Esophagus squamous epithelium (tissue), 5 donors: ENCODE measurements around the gene CFTR. TPM values are rescaled to one million over a fixed set of nuclear protein-coding genes. Genes with fewer than 3 reads are reported as not detected.
"Not testable (repeated sequence)": the region's sequence is repeated elsewhere in the genome, so short reads cannot be mapped to it uniquely, and the experiment has no call there.

ENCODE experiments used
- DNase-seq: peaks from one replicate; lab custom pipeline; 2025; lab: John Stamatoyannopoulos, UW
- H3K27ac ChIP-seq, 4 donors: fragments of 200-600 bp; sonication (generic); one replicate each; pipeline ENCODE4 v1.5.1; 2016 to 2019; ENCODE audit warnings: mild to moderate bottlenecking in 1 of 4
- H3K27me3 ChIP-seq, 4 donors: fragments of 200-600 bp; sonication (generic); 1 replicate in 3 of 4; 2 replicates in 1 of 4; pipeline versions ENCODE4 v1.5.1 to v1.6.0; 2017 to 2021; ENCODE audit warnings: antibody characterized with exemption in 1 of 4
- H3K36me3 ChIP-seq, 3 donors: fragments of 200-600 bp; sonication (generic); one replicate each; pipeline ENCODE4 v1.5.1; 2016 to 2019
- H3K4me1 ChIP-seq, 3 donors: fragments of 200-600 bp; sonication (generic); one replicate each; pipeline ENCODE4 v1.5.1; 2017 to 2019
- H3K4me3 ChIP-seq, 4 donors: fragments of 200-600 bp; sonication (generic); 1 replicate in 3 of 4; 2 replicates in 1 of 4; pipeline ENCODE4 v1.5.1; 2016 to 2019; ENCODE audit warnings: mild to moderate bottlenecking in 2 of 4, moderate library complexity in 1 of 4
- H3K9me3 ChIP-seq, 3 donors: fragments of 200-600 bp; sonication (generic); one replicate each; pipeline ENCODE4 v1.5.1; 2016 to 2019
- POLR2A ChIP-seq, 4 donors: fragments of 450-650 bp; IDR thresholded peaks; one replicate each; pipeline ENCODE4 v1.6.1; 2017; ENCODE audit warnings: antibody characterized with exemption in 4 of 4, mild to moderate bottlenecking in 4 of 4, moderate library complexity in 3 of 4
- WGBS, 2 donors: methylation state at CpG; one replicate each; pipeline ENCODE4 v1.1.5; 2018; 5-methylcytosine and 5-hydroxymethylcytosine counted together
- intact Hi-C: fragments of 100-400 bp; cut with DNase I; formaldehyde crosslinking; loops from one replicate; pipeline ENCODE4 v1.15.0; 2022
- total RNA-seq, 4 donors: library from RNA; depleted of rRNA; stranded (reverse); fragments of >200 nt; gene quantifications; one replicate each; pipeline ENCODE4 v1.1.0, GENCODE V29; 2016
- TF ChIP-seq, protein P1 (sequence below), 6 experiments: fragments of 450-650 bp in 4 of 6; fragments of 200-600 bp in 2 of 6; sonication (generic) in 2 of 6; IDR thresholded peaks; one replicate each; pipeline ENCODE4 v1.5.1; 2016 to 2019; ENCODE audit warnings: antibody characterized with exemption in 6 of 6, mild to moderate bottlenecking in 4 of 6, moderate library complexity in 4 of 6
- donor health status: DM: yes; HTN: yes; CAD: no.

Gene CFTR
- total RNA-seq, 4 donors from 2014 or later: 0.38 to 2.1 (median 0.99) TPM; not detected in 1

DNA sequence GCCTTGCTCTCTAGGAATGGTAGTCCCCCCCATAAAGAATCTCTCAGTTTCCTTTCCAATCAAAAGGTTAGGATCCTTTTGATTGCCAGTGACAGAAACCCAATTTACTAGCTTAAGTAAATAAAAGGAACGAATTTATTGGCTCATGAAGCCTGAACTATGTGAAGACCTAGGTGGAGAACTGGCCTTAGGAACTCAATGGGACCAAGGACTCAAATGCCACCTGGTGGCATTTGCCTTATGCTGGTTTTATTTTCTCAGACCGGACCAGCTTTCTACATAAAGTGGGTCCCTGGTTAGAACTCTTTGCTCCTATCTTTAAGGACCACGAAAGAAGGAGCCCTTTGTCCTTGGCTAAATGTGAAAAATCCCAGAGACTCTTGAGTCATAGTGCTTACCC lies 25.4 kb downstream of the CFTR start:
- H3K4me3 ChIP-seq: no peak overlapping the region
- DNase-seq: no peak
- no peaks in the 10 kb centered on the region for H3K4me1 ChIP-seq
- no peaks in the 10 kb centered on the region for H3K36me3 ChIP-seq
- H3K27ac ChIP-seq: no peak overlapping the region
- intact Hi-C loops: no loop called here
- TF ChIP-seq POLR2A (IDR thresholded peaks at IDR 0.05): no peak
- TF ChIP-seq, protein P1, sequence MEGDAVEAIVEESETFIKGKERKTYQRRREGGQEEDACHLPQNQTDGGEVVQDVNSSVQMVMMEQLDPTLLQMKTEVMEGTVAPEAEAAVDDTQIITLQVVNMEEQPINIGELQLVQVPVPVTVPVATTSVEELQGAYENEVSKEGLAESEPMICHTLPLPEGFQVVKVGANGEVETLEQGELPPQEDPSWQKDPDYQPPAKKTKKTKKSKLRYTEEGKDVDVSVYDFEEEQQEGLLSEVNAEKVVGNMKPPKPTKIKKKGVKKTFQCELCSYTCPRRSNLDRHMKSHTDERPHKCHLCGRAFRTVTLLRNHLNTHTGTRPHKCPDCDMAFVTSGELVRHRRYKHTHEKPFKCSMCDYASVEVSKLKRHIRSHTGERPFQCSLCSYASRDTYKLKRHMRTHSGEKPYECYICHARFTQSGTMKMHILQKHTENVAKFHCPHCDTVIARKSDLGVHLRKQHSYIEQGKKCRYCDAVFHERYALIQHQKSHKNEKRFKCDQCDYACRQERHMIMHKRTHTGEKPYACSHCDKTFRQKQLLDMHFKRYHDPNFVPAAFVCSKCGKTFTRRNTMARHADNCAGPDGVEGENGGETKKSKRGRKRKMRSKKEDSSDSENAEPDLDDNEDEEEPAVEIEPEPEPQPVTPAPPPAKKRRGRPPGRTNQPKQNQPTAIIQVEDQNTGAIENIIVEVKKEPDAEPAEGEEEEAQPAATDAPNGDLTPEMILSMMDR (IDR thresholded peaks at IDR 0.05): no peak
- no peaks in the 10 kb centered on the region for H3K9me3 ChIP-seq
- WGBS, 2 donors: 39 to 68% methylated on average over 3 of the region's 3 CpGs
- H3K27me3 ChIP-seq: no peaks in the 10 kb centered on the region

DNA sequence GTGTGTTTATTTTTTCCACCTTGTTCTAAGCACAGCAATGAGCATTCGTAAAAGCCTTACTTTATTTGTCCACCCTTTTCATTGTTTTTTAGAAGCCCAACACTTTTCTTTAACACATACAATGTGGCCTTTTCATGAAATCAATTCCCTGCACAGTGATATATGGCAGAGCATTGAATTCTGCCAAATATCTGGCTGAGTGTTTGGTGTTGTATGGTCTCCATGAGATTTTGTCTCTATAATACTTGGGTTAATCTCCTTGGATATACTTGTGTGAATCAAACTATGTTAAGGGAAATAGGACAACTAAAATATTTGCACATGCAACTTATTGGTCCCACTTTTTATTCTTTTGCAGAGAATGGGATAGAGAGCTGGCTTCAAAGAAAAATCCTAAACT lies 28.9 kb downstream of the CFTR start:
- no peak overlapping the region for H3K27ac ChIP-seq
- no peaks in the 10 kb centered on the region for H3K9me3 ChIP-seq
- H3K4me1 ChIP-seq: no peaks in the 10 kb centered on the region
- H3K27me3 ChIP-seq: no peaks in the 10 kb centered on the region
- H3K36me3 ChIP-seq: no peaks in the 10 kb centered on the region
- DNase-seq: no peak
- 90 to 93% methylated on average over 1 of the region's 1 CpG for WGBS, 2 donors
- intact Hi-C loops: no loop called here
- H3K4me3 ChIP-seq: no peak overlapping the region
- TF ChIP-seq, protein P1 (IDR thresholded peaks at IDR 0.05): no peak
- TF ChIP-seq POLR2A (IDR thresholded peaks at IDR 0.05): no peak

DNA sequence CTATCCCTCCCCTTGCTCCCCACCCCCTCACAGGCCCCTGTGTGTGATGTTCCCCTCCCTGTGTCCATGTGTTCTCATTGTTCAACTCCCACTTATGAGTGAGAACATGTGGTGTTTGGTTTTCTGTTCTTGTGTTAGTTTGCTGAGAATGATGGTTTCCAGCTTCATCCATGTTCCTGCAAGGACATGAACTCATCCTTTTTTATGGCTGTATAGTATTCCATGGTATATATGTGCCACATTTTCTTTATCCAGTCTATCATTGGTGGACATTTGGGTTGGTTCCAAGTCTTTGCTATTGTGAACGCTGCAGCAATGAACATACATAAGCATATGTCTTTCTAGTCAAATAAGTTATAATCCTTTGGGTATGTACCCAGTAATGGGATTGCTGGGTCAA lies 37.4 kb downstream of the CFTR start:
- intact Hi-C loops, H3K27ac ChIP-seq, H3K27me3 ChIP-seq, H3K4me1 ChIP-seq, H3K36me3 ChIP-seq, DNase-seq, H3K4me3 ChIP-seq, H3K9me3 ChIP-seq: not testable (repeated sequence)
- WGBS, 2 donors: 55 to 71% methylated on average over 1 of the region's 1 CpG

DNA sequence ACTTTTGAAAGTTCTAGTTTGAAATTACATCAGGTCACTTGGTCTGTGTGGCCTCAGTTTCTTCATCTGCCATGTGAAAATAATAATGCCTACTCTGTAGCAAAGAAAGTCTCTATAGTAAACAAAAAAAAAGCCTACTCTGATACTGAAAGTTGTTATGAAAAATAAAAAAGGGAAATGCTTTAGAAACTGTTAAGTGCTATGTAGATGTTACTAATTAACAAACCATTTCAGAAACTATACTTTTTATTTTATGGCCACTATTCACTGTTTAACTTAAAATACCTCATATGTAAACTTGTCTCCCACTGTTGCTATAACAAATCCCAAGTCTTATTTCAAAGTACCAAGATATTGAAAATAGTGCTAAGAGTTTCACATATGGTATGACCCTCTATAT lies 50.6 kb downstream of the CFTR start:
- Histone ChIP-seq H3K4me1 (no peaks in the 10 kb centered on the region), H3K36me3 (no peaks in the 10 kb centered on the region), H3K27ac (no peak overlapping the region), H3K4me3 (no peak overlapping the region), H3K27me3 (no peaks in the 10 kb centered on the region), H3K9me3 (no peaks in the 10 kb centered on the region)
- TF ChIP-seq POLR2A (IDR thresholded peaks at IDR 0.05): no peak
- TF ChIP-seq, protein P1 (IDR thresholded peaks at IDR 0.05): no peak
- DNase-seq: no peak
- intact Hi-C loops: no loop called here

DNA sequence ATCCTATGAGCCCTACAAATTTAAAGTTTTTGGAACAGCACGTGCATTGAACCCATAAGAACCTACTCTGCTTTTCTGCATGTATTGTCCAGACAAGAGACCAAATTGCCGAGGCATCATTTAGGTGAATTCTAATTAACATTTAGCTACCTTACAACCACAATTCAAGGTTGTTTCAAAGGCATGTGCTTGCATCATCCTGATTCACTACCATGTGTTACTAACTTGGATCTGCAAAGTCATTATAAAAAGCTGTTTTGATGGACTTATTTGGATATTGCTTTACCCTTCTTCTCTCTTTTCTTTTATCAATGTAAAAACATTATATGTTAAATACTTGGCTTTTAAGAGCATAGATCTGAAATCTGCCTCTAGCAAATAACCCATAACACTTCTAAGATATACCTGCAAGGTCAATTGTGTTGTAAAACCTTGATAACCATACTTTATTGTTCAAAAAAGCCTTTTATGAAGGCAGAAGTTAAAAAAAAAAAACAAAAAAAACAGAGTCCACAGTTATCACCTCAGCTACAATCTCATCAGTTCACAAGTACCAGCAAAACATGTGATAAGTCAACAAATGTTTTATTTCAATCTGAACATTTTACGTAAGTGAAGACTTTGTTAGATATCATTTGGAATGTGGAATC lies 51.9 kb downstream of the CFTR start:
- intact Hi-C loops: no loop called here

More for the DNA sequence above, 51.9 kb downstream of the CFTR start:
- no peaks in the 10 kb centered on the region for H3K36me3 ChIP-seq
- H3K4me3 ChIP-seq: no peak overlapping the region
- no peaks in the 10 kb centered on the region for H3K9me3 ChIP-seq
- WGBS, 2 donors: 79 to 81% methylated on average over 3 of the region's 3 CpGs
- H3K4me1 ChIP-seq: no peaks in the 10 kb centered on the region
- no peaks in the 10 kb centered on the region for H3K27me3 ChIP-seq
- H3K27ac ChIP-seq: no peak overlapping the region
- TF ChIP-seq, protein P1 (IDR thresholded peaks at IDR 0.05): no peak
- TF ChIP-seq POLR2A (IDR thresholded peaks at IDR 0.05): no peak
- no peak for DNase-seq
